GM21447 (cell line): ENCODE results near the gene DNAH17.

Experiments used
- ATAC-seq: cut with Tn5 transposase; IDR thresholded peaks from one replicate; pipeline ENCODE4 v1.9.1; 2021; ENCODE audit not compliant: unreplicated experiment

DNAH17 gene

DNA sequence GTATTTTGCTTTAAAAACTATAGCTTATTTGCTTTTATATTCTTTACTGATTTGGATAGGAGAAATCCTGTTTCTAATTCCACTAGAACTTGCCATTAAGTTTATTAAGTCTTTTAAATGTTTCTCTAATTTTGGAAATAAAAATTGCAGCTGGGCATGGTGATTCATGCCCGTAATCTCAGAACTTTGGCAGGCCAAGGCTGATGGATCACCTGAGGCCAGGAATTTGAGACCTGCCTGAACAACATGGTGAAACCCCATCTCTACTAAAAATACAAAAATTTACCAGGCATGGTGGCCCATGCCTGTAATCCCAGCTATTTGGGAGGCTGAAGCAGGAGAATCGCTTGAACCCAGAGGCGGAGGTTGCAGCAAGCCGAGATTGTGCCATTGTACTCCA is 30.7 kb downstream of the DNAH17 start:
- ATAC-seq, result no peak

DNA sequence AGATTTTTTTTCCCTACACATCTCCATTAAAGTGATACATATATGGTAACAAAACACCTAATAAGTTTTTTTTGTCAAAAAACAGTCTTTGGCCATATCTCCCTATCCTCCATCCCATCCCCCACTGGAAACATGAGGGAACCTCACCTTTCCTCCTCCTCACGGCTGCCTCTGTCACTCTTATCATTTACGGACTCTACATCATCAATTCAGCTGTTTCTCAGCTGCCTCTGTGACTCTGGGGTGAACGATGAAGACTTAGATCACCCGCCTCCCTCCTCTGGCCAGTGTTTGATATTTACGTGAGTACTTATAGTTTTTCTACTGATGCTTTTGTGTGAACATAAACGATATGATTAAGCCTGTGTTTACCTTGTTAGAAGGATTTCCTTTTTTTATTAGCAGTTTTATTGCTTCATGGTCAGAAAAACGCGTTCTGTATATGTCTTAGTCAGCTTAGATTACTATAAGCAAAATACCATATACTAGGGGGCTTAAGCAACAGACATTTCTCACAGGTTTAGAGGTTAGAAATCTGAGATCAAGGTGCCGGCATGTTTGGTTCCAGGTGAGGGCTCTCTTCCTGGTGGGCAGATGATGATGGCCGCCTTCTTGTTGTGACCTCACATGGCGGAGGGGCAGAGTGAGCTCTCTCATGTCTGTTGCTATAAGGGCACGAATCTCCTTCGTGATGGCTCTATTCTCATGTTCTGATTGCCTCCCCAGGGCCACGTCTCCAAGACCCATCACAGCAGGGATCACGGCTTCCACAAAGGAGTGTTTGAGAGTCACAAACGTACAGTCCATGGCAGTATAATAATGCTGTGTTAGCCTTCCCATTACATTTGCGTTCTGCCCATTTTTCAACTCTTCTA is 32.1 kb downstream of the DNAH17 start:
- no peak for ATAC-seq

DNA sequence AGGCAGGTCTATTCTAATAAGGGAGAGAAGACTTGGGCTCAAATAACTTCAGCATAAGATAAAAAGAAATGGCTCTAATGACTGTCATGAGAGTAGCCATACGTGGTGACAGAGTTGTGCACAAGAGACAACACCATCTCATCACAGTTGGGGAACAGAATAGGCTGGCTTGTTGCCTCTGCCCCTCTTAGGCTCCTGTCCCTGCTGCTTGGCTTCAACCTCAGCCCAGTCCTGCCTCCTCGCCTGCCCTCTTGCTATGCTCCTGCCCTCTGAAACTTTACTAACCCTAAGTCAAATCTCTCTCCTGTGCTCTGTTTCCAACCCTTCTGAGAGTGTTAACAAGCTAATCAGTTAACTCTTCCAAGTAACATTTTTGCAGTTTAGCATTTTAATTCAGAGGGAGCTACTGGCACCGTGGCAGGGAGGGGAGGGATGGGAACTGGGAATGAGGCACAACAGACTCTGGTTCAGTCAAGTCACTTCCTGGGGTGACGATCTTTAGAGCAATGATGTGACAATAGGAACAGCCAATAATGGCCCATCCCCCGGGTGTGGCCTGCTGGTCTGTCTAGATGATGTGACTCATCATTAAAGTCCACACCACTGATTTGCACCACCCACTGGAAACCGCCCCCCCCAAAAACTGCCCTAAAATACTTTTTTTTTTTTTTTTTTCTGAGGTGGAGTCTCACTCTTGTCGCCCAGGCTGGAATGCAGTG is 35.5 kb downstream of the DNAH17 start:
- no peak for ATAC-seq

DNA sequence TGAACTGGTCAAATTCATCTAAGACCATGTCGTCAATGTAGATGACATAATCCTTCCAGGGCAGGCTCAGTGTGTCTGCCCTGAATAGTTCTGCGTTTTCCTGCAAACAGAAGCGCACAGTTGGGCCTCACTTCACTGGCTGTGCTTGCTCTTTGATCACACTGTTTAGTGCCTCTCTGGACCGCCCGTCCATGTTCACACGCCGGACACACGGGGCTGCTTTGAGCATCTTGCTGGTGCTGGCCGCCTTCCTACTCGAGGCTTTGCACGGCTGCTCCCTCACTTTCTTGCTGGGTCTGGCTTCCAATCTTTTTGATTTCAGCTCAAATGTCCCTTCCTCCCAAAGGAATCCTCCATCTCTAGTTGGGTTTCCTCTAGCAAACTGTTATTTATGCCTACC is 37.4 kb downstream of the DNAH17 start:
- ATAC-seq, result no peak

DNA sequence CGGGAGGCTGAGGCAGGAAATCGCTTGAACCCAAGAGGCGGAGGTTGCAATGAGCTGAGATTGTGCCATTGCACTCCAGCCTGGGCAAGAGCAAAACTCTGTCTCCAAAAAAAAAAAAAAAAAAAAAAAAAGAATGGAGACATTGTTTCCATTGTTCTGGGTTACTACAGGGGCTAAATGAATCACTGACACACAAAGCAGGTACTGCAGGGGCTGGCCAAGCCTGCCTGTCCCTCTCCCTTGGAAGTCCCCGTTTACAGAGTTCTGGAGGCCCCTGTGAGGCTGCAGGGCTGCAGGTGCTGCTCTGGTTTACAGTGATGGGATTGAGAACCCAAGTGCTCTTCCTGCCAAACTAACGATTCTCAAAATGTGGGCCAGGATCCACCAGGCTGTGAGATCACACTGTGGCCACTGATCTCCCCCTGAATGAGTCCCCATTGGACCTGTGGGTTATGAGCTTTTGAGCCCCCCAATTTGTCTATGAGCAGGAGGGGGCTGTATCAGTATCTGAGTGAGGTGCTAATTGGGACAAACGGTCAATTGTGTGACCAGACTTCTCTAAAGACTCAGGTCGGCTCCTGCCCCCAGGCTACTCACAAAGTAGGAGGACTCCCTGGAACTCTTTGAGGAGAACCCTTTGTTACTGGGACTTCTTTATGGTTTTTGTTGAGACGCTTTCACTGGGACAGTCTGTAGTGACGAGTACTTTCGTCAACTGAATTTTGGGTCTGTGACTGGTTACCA is 39.0 kb downstream of the DNAH17 start:
- ATAC-seq, result no peak

DNA sequence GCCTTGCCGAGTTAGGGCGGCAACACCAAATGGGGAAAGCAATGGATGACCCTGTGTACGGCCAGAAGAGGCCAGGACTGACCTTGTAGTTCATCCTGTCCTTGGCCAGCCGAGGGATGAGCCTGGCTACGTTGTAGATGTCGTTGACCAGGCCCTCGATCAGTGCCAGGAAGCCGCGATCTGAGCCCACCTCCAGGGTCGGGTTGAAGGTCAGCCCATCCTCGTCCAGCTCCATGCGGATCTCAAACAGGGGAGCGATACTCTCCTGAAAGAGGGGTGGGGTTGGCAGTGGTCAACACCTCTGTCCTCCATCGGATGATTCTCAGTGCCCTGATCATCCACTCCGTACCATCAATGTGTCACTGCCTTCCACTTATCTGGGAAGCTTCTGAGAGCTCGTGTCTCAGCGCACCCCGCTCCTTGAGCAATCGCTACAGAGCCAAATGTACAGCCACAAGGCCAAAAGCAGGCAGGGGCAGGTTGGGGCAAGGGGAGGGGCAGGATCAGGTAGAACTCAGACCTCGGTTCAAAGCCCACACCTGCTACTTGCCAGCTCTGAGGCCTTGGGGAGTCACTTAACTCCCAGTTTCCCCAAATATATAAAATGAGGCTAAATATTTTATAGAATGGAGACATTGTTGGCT is 39.9 kb downstream of the DNAH17 start:
- ATAC-seq, result no peak

DNA sequence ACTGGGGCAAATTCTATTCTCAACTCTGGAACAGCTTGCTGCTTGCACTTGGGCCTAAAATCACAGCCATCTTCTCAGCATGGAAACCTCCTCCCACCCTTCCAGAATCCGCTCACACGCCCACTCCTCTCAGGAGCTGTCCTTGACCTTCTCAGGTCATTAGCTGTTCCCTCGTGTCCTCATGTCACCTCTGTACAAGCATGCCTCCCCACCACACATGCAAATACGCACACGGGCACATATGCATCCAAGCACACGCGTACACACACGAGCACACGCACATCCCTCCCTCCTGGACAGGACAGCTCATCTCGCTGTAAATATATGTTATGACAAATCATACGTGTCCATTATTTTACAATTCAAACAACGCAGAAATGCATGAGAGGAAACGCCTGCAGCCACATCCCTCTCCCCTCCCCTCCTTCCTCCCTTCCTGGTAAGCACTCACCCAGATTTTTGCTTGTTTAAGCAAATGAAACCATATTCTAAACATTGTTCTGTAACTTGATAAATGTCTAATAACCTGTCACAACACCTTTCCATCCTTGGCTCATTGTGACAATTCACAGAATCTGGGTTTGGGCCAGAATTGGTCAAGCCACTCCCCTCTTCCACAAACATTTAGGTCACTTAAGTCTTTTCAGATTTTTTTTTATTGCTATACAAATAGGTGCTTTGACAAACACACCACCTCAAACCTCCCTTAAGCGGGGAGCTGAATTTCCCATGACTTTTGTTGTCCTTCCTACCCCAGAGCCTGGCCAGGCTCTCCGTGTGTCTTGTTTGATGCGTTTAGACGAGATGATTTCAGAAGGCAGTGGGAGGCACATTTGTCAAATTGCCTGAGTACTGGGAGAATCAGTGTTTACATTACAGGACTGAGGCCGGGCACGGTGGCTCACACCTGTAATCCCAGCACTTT is 41.7 kb downstream of the DNAH17 start:
- no peak for ATAC-seq

DNA sequence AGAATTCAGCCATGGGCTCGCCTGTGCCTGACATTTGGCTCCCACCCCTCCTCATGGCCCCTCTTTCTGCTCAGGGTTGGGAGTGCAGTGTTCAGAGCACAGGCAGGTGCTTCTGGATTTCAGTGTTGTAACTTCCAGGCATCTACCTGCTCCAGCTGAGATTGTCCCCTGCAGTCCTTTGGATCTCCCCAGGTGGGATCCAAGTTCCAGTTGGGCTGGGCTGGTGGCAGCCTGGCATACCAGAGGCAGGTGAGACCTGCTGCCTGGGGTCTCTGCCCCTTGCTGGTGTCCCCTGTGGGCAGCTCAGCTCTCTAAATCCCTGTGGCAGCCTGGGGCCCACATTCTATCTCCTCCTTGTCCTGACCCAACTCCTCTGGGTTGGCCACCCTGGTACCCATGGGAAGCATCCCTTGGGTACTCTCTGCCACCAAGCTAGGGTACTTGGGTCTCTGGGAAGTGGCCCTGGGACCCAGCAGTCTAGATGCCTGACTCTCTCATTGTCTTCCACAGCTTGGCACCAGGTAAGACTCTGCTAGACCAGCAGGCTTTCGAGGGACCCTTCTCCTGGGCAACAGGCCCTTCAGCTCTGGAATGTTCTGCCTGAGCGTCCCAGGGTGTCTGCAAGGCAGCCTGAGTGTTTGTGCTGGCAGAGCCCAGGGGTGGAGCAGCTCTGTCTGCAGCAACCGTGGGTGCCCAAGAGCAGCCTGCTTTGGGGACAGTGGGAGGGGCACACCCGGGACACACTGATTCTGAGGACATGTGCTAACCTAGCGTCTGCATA is 42.5 kb downstream of the DNAH17 start:
- no peak for ATAC-seq

DNA sequence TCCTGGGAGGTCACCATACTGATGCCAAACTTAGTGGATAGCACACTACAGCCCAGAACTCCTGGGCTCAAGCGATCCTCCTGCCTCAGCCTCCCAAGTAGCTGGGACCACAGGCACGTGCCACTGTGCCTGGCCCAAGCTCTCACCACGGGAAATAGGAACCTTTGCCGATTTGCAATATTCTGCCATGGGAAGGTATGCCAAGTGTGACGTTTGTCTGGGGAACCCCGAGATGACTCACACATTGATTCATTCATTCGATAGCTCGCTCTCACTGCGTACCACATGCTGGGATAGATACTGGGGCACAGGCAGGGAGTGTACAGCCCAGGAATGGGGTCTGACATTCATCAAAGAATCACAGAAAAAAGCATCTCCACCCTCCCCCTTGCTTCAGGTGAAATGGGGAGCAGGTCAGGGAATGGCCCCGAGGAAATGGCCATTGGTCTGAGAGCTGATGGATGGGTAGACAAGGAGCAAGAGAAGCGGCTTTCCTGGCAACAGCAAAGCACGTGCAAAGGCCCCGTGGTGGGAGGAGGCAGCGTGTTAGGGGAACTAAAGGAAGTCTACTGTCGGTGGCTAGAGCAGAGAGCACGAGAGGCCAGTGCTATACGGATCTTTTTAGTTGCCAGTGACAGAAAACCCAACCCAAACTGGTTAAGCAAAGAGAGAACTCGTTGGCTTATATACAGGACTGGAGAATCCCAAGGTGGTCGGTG is 44.1 kb downstream of the DNAH17 start:
- no peak for ATAC-seq

DNA sequence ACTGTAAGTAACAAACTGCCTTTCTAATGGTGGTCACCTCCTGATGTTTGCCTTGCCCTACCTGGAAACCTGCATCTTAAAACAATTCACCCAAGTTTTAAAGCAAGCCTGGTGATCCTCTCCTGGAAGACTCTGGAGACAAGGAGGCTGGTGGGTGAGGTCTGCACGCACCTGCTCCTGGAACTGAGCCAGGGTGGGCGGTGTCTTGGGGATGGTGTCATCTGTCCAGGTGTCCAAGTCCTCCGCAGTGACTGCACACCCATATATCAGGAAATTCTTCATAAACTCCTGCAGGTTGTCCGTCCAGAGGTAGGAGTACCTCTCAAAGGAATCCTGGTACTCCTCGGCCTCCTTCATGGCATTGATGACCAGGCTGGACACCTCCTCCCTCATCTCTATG is 44.9 kb downstream of the DNAH17 start:
- no peak for ATAC-seq

DNA sequence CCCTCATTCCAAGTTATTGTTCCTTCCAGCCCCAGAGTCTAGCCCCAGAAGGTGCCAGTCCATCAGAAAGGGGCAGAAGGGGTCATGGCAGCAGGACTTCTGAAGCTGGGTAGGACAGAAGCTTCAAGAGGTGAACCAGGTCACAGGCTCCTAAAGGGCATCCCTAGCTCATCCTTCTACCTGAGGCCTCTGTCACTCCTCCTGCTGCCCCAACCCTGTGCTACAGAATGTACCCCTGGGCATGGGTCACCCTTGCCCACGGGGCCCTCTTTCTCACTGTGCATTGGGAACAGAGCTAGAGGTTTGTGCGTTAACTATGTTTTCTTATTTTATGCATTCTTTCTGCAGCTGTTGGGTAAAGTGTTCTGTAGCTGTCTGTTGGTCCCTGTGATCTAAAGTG is 46.5 kb downstream of the DNAH17 start:
- ATAC-seq, result no peak

DNA sequence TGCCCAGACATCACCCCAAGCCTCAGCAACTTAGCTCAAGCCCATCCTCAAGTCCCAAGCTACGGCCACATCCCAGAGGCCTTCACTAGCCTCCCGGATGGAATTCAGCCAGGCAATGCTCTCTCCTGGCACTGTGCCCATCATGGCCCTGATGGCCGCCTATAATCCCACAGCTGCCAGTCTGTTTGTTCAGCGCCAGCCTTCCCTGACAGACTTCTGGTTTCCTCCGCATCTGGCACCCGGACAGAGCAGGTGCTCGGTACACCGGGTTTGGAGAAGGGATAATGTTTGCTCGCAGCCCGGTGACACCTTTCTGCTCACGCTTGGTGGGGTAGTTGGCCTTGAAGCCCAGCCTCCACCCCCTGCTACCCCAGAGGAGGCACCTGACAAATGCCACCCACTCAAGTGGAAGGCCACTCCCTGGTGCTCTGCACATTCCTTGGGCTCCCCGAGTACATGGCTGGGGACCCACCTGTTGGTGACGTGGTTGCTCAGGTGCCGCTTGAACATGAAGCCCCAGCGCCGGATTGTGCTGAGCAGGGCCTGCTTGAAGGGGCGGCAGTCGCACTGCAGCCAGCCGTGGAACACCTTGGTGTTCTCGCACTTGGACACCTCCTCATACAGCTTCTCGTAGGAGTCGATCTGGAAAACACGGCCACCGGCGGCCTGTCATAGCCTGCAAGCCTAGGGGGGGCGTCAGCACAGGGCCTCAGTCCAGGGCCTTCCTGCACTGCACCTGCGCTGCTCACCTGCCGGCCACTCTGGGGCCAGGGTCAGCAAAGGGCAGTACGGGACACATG is 47.1 kb downstream of the DNAH17 start:
- ATAC-seq, result no peak

DNA sequence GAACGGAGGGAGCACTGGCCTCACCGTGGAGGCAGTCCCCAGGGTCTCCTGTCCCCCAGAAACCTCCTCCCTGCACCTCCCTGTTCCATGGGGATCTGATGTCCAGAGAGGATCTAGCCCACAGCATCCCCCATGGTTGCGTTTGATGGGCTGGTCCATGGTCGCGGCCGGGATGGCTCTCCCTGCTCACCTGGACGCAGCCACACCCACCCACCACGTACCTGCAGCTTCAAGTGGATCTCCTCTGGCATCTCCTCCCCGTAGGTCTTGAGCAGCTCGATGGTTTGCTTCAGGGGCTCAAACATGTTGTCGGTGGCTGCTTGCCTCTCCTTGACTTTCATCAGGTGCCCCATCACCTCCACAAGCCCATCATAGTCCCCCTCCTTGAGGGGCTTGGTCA is 47.9 kb downstream of the DNAH17 start:
- no peak for ATAC-seq

DNA sequence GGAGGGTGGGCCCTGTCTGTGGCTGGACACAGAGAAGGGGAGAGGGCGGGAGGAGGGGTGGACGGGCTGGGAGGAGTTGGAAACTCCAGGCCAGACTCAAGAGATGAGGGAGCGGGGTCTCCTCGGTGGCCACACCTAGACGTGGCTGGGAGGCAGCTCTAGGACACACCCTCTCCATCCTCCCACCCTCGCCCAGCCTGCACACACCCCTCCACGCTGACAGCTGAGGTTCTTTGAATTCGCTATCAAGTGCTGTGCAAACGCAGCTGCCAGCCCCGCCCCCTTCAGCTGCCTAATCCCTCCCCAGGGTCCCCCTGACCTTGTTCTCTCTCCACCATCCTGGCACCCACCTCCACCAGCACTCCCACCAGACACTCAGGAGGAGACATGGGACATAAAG is 48.7 kb downstream of the DNAH17 start:
- ATAC-seq, result no peak

DNA sequence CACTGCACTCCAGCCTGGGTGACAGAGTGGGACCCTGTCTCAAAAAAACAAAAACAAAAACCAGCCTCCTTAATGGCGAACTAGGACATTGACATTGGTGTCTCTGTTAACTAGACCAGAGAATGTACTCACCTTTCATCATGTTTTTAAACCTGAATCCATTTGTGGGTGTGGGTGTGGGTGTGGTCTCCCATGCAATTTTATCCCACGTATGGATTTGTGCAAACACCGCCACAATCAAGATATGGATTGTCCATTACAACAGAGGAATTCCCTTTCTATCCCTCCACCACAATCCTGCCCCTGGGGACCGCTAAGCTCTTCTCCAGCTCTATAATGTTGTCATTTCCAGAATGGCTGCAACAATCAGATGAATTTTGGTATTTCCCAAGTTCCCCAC is 49.9 kb downstream of the DNAH17 start:
- ATAC-seq, result no peak

DNA sequence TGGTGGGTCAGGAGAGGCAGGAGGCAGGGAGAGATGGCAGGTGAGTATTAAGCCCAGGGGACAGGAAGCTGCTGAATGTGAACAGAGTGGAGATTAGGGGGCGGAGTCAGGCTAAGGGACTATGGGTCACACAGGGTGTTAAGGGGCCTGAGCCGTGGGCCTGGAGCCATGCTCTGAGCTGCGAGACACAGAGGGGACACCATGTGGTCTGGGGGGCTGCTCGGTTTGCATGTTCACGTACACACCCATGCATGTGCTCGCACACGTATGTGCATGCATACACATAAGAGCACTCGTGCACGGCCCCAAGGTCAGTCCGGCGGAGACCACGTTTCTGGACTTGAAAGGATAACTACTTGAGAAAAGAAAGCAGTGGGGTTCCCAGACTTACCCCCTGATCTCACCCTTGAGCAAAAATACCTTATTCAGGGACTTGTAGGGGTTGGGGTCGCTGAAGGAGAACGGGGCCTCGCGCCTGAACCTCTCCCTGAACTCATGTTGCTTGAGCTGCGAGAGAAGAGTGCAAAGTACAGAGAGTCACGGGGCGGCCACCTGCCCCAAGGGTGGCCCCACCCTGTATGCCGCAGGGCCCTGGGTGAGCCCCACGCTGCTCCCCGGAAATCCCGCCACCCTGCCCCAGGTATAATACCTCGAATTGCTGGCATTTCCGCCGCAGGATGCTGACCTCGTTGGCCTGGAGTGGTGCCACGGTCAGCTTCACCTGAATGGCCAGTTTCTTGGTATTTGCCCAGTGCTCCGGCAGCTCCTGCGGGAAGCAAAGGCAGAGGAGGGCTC is 50.8 kb downstream of the DNAH17 start:
- no peak for ATAC-seq

DNA sequence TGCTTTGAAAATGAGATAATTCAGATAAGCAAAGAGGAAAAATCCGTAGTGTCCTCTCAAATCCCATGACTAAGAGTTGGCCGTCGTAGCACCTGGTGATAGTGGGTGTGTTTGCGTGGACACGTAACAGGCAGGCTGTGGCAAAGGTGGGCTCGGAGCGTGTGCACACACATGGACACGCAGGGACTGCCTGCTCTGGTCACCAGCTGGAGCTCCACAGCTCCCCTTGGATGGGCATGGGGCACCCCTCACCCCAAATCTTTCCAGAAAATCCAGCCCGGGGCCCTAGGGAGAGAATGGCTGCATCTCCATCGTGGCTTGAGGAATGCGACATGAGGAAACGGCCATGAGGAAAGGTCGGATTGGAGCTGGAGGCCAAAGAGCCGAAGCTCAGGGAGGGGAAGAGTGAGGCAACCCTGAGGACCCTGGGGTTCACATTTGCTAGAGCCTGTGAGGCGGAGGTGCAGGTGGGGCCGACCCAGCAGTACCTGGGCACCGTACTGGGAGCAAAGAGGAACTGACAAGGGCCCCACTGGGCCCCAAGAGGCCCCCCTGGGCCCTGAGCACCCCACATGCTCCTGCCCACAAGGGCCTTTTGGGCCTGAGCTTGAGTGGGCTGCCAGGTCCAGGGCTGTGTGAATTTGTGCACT is 51.6 kb downstream of the DNAH17 start:
- ATAC-seq, result no peak
